Fibroblast of lung (primary cell): ENCODE measurements around the gene TMEM151B.

Experiments used
- EZH2 ChIP-seq: IDR thresholded peaks from 2 replicates; pipeline ENCODE4 v1.5.1; 2012; ENCODE audit warnings: low read length, control low read depth, mild to moderate bottlenecking; ENCODE audit errors: missing control alignments
- TF ChIP-seq, protein P1 (sequence below), 2 donors: IDR thresholded peaks in 1 of 2; conservative IDR thresholded peaks in 1 of 2; 1 replicate in 1 of 2; 2 replicates in 1 of 2; pipeline ENCODE4 v1.5.1; 2011 to 2012; ENCODE audit warnings: low read length in 2 of 2, control low read depth in 1 of 2, inconsistent platforms in 1 of 2, low read depth in 1 of 2, mild to moderate bottlenecking in 1 of 2

DNA sequence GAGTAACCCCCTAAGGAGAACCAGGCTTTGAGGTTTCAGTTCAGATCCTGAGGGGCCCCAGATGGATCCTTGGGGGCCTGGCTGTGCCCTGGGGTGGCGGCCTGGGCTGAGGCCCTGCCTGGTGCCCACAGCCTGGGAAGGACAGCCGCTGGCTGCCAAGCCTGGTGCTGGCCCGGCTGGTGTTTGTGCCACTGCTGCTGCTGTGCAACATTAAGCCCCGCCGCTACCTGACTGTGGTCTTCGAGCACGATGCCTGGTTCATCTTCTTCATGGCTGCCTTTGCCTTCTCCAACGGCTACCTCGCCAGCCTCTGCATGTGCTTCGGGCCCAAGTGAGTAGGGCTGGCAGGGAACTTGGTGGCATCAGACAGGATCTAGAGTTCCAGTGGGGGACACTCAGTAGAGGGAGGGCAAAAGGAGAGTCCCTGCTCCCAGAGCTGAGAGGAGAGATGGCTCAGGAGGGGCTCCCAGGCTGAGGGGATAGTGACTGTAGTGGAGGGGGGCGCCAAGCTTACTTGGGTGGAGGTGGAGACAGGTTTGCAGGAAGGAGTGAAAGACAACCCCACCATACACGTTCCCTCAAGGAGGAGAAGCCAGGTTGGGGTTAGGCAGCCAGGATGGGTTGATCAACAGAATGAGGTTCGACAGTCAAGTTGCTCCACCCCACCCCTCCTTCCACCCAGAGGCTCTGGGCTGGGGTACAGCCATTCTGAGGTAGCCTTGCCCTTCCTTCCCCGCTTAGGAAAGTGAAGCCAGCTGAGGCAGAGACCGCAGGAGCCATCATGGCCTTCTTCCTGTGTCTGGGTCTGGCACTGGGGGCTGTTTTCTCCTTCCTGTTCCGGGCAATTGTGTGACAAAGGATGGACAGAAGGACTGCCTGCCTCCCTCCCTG lies 37.3 kb upstream of the TMEM151B start:
- TF ChIP-seq, protein P1, sequence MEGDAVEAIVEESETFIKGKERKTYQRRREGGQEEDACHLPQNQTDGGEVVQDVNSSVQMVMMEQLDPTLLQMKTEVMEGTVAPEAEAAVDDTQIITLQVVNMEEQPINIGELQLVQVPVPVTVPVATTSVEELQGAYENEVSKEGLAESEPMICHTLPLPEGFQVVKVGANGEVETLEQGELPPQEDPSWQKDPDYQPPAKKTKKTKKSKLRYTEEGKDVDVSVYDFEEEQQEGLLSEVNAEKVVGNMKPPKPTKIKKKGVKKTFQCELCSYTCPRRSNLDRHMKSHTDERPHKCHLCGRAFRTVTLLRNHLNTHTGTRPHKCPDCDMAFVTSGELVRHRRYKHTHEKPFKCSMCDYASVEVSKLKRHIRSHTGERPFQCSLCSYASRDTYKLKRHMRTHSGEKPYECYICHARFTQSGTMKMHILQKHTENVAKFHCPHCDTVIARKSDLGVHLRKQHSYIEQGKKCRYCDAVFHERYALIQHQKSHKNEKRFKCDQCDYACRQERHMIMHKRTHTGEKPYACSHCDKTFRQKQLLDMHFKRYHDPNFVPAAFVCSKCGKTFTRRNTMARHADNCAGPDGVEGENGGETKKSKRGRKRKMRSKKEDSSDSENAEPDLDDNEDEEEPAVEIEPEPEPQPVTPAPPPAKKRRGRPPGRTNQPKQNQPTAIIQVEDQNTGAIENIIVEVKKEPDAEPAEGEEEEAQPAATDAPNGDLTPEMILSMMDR (conservative IDR thresholded peaks at IDR 0.05 in 1 of 2, IDR thresholded peaks at IDR 0.05 in 1 of 2; ENCODE audit: low read depth in 1 of 2, low read length in 2 of 2): no peak
- no peak for TF ChIP-seq EZH2
